Duodenal mucosa (tissue), 2 donors: ENCODE data around the gene PARP1.
"Not testable (repeated sequence)": the region's sequence is repeated elsewhere in the genome, so short reads cannot be mapped to it uniquely, and the experiment has no call there.

Source experiments
- H3K27ac ChIP-seq: one replicate; pipeline ENCODE4 v1.7.0; 2013; ENCODE audit warnings: low read depth, low read length
- H3K27me3 ChIP-seq, 2 donors: one replicate each; pipeline ENCODE4 v1.7.0; 2013; ENCODE audit warnings: low read length in 2 of 2, control low read depth in 1 of 2; ENCODE audit not compliant: insufficient read depth in 2 of 2, control insufficient read depth in 1 of 2
- H3K36me3 ChIP-seq, 2 donors: one replicate each; pipeline ENCODE4 v1.7.0; 2013; ENCODE audit warnings: low read length in 2 of 2, control low read depth in 1 of 2; ENCODE audit not compliant: insufficient read depth in 2 of 2, control insufficient read depth in 1 of 2
- H3K4me1 ChIP-seq, 2 donors: one replicate each; pipeline ENCODE4 v1.7.0; 2013; ENCODE audit warnings: low read length in 2 of 2, control low read depth in 1 of 2; ENCODE audit not compliant: insufficient read depth in 2 of 2, control insufficient read depth in 1 of 2
- H3K4me3 ChIP-seq, 2 donors: one replicate each; pipeline ENCODE4 v1.7.0; 2013; ENCODE audit warnings: low read length in 2 of 2, low read depth in 1 of 2
- H3K9ac ChIP-seq, 2 donors: one replicate each; pipeline ENCODE4 v1.7.0; 2013; ENCODE audit warnings: low read length in 2 of 2, low read depth in 1 of 2
- H3K9me3 ChIP-seq, 2 donors: one replicate each; pipeline ENCODE4 v1.7.0; 2013; ENCODE audit warnings: low read length in 2 of 2, control low read depth in 1 of 2; ENCODE audit not compliant: control insufficient read depth in 1 of 2

PARP1 gene

DNA sequence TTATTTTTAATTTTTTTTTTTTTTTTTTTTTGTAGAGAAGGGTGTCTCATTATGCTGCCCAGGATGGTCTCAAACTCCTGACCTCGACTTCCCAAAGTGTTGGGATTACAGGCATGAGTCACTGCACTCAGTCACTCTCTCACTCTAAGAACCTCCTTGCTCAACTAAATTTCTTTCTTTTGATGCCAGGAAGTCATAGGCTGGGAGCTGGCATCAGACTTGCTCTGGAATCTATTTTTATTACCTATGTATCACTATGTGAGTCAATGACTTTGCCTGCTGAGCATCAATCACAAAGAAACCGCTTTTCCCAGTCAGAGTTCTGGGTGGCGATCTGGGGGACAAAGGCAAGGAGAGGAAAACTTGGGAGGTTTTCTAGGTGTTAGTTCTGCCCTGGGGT is 35.5 kb upstream of the PARP1 start:
- no peaks in the 10 kb centered on the region for H3K9me3 ChIP-seq
- no peak overlapping the region for H3K27ac ChIP-seq
- no peaks in the 10 kb centered on the region for H3K36me3 ChIP-seq
- no peaks in the 10 kb centered on the region for H3K27me3 ChIP-seq
- peaks cover 0 to 8% of the 10 kb centered on the region in 2 donors for H3K4me1 ChIP-seq
- no peak overlapping the region for H3K9ac ChIP-seq
- H3K4me3 ChIP-seq: no peak overlapping the region

DNA sequence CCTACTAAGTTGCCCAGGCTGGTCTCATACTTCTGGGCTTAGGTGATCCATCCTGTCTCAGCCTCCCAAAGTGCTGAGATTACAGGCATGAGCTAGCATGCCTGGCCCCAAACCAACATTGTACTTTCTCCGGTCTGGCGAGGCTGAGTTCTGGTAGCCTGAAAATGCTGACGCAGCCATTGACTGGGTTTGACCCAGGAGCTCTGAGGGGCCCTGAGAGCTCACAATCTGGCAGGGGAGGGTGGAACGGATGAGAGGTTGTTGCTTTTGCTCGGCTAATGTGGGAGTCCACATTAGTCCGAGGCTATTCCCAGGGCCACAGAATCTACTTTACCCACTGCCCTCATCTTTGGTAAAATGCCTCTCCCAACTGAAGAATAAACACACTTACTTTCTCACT is 35.1 kb upstream of the PARP1 start:
- Histone ChIP-seq H3K27me3 (no peaks in the 10 kb centered on the region), H3K4me1 (peaks cover 0 to 8% of the 10 kb centered on the region in 2 donors), H3K27ac (no peak overlapping the region), H3K9me3 (no peaks in the 10 kb centered on the region), H3K36me3 (no peaks in the 10 kb centered on the region), H3K4me3 (no peak overlapping the region), H3K9ac (no peak overlapping the region)

DNA sequence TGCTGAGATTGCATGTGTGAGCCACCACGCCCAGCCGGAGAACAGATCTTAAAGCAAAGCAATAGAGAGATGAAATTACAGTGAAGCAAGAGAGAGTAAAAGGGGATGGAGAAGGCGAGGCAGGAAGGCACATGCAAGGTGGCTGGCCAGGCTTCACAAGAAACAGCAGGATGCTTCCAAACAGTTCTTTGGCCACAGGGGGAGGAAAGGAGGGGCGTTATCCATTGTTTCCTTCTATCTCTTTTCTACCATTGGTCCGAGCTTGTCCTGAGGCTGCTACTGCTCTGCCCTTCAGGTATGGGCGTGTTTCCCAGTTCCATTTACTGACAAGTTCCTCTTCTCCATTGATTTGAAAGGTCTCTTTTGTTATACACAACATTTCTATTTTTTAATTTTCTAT is 33.7 kb upstream of the PARP1 start:
- Histone ChIP-seq H3K9me3 (no peaks in the 10 kb centered on the region), H3K4me3 (no peak overlapping the region), H3K27me3 (peaks cover 0 to 5% of the 10 kb centered on the region in 2 donors), H3K9ac (no peak overlapping the region), H3K27ac (no peak overlapping the region), H3K36me3 (no peaks in the 10 kb centered on the region), H3K4me1 (peaks cover 0 to 8% of the 10 kb centered on the region in 2 donors)

DNA sequence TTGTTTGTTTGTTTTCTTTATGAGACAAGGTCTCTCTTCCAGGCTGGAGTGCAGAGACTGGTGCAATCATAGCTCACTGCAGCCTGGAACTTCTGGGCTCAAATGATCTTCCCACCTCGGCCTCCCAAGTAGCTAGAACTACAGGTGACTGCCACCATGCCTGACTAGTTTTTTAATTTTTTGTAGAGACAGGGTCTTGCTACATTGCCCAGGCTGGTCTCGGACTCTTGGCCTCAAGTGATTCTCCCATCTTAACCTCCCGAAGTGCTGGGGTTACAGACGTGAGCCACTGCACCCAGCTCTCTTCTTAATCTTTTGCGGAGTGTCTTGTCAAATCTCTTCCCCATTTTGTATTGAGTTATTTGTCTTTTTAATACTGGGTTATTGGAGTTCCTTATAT is 32.6 kb upstream of the PARP1 start:
- Histone ChIP-seq H3K9ac (no peak overlapping the region), H3K27me3 (peaks cover 0 to 5% of the 10 kb centered on the region in 2 donors), H3K4me1 (peaks cover 0 to 4% of the 10 kb centered on the region in 2 donors), H3K27ac (no peak overlapping the region), H3K36me3 (no peaks in the 10 kb centered on the region), H3K4me3 (no peak overlapping the region), H3K9me3 (no peaks in the 10 kb centered on the region)

DNA sequence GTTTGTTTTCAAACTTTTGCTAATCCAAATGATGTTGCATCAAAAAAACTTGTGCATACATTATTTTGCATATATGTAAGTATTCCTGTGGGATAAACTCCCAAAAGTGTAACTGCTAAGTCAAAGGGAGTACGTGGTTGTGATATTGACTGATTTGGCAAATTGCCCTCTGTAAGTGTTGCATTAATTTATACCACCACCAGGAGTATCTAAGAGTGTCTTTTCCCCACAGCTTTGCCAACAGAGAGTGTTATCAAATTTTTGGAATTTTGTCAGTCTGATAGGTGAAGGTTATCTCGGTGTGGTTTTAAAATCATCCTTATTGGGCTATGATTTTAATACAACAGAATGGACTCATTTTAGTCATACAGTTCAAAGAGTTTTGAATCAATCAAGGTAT is 30.1 kb upstream of the PARP1 start:
- Histone ChIP-seq H3K4me1 (no peaks in the 10 kb centered on the region), H3K27ac (no peak overlapping the region), H3K4me3 (no peak overlapping the region), H3K27me3 (peaks cover 0 to 5% of the 10 kb centered on the region in 2 donors), H3K9ac (no peak overlapping the region), H3K36me3 (no peaks in the 10 kb centered on the region), H3K9me3 (no peaks in the 10 kb centered on the region)

DNA sequence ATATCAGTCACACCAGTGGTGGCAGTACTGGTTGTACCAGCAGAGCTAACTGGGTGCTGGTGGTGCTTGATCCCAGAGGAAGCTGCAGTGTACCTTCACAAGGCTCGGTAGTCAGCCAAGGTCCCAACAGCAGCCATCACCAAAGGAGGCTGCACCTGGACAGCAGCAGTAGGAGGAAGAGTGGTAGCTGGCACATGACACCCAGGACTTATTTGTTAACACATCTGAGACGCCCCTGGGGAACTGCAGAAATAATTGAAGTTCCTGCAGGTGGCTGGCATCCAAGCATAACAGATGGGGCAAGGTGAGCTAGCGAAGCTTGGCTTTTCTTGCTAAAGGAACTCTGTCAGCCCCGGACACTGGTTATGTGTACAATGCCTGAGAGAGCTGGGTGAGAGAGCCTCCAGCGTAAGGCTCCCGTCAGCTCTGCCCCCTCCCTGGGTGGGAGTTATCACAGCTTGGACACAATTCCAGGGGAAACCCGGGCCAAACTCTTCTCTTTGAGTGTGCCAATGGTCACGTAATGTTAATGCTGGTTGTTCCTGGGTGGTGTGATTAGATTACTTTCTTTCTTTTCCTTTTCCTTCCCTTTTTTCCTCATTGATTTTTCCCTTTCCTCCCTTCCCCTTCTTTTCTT is 29.1 kb upstream of the PARP1 start:
- no peak overlapping the region for H3K27ac ChIP-seq
- H3K4me1 ChIP-seq: no peaks in the 10 kb centered on the region
- H3K9ac ChIP-seq: no peak overlapping the region
- H3K9me3 ChIP-seq: no peaks in the 10 kb centered on the region
- no peak overlapping the region for H3K4me3 ChIP-seq
- H3K27me3 ChIP-seq: peaks cover 0 to 5% of the 10 kb centered on the region in 2 donors
- H3K36me3 ChIP-seq: no peaks in the 10 kb centered on the region

DNA sequence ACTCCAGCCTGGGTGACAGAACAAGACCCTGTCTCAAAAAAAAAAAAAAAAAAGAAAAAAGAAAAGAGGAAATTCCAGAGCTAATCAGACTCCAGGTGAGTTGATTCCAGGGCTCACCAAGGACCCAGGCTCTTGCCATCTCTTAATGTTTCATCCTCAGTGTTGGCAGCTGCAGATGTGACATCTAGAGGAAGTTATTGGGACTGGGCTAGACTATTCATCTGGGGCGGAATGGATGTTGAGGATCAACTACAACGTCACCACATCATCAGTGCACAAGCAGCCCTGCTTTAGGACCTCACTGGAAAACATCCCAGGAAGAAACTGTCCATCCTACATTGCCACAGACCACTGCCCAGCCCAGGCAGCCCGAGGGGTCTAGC is 28.6 kb upstream of the PARP1 start:
- H3K9me3 ChIP-seq: no peaks in the 10 kb centered on the region
- no peak overlapping the region for H3K27ac ChIP-seq
- no peak overlapping the region for H3K9ac ChIP-seq
- peaks cover 0 to 5% of the 10 kb centered on the region in 2 donors for H3K27me3 ChIP-seq
- H3K4me1 ChIP-seq: no peaks in the 10 kb centered on the region
- H3K4me3 ChIP-seq: no peak overlapping the region
- no peaks in the 10 kb centered on the region for H3K36me3 ChIP-seq

DNA sequence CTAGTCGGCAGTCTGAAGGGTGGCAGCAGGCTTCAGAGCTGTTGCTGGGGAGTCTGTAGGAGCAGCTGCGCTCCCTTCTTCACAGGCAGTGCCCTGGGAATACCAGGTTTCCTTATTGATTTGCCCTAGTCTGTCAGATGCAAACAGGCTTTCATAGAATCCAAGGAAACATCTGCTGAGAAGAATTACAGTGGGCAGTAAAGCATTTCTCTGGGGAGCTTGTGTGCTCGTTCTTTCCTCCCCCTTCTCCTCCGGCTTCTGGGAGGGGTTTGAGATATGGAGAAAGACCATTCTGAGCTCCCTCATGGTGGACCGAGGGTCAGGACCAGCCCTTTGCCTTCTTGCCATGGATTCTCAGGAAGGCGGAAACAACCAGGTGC is 25.4 kb upstream of the PARP1 start:
- H3K27ac ChIP-seq: no peak overlapping the region
- H3K36me3 ChIP-seq: no peaks in the 10 kb centered on the region
- H3K9me3 ChIP-seq: no peaks in the 10 kb centered on the region
- H3K9ac ChIP-seq: no peak overlapping the region
- H3K27me3 ChIP-seq: peaks cover 0 to 5% of the 10 kb centered on the region in 2 donors
- H3K4me3 ChIP-seq: no peak overlapping the region
- no peaks in the 10 kb centered on the region for H3K4me1 ChIP-seq

DNA sequence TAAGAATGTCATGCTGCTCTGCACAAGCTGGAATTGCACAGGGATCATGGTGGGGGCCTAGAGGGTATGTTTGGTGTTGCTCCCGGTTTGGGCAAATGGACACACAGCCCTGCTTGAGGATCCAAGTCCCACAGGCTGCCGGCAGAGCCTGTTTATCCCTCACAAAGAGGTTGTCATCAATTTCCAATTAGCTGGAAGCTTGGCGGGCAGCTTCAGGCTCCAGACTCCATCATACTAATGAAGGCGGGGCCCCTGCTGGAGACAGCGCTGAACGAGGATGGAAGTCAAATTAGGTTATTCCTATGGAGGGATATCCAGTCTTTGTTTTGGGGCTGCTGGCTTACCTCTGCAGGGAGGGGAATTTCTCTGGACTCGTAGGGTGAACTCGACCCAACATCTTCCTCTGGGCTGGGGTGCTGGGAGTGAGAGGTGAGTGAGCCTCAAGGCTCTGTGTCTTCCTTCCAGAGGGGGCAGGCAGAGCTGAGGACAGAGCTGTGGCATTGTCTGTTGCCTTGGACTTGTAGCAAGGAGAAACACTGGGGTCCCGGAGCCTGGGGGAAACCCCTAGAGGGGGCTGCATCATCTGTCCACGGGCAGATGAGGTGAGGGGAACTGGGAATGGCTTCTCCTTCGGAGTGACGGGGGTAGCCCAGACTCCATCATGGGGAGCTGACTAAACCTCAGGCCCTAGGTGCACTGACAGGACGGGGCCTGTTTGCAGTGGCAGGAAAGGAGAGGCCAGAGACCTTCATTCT is 24.9 kb upstream of the PARP1 start:
- peaks cover 0 to 5% of the 10 kb centered on the region in 2 donors for H3K27me3 ChIP-seq
- H3K27ac ChIP-seq: no peak overlapping the region
- no peaks in the 10 kb centered on the region for H3K4me1 ChIP-seq
- no peaks in the 10 kb centered on the region for H3K36me3 ChIP-seq
- H3K4me3 ChIP-seq: no peak overlapping the region
- H3K9me3 ChIP-seq: no peaks in the 10 kb centered on the region
- no peak overlapping the region for H3K9ac ChIP-seq

DNA sequence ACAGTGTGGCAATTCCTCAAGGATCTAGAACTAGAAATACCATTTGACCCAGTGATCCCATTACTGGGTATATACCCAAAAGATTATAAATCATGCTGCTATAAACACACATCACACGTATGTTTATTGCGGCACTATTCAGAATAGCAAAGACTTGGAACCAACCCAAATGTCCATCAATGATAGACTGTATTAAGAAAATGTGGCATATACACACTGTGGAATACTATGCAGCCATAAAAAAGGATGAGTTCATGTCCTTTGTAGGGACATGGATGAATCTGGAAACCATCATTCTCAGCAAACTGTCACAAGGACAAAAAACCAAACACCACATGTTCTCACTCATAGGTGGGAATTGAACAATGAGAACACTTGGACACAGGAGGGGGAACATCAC is 24.0 kb upstream of the PARP1 start:
- not testable (repeated sequence) for H3K27ac ChIP-seq, H3K9ac ChIP-seq, H3K27me3 ChIP-seq, H3K9me3 ChIP-seq, H3K4me3 ChIP-seq, H3K36me3 ChIP-seq, H3K4me1 ChIP-seq
